GM21390 (cell line): ENCODE measurements around the gene GMFB.
"Not testable (repeated sequence)": the region's sequence is repeated elsewhere in the genome, so short reads cannot be mapped to it uniquely, and the experiment has no call there.

ENCODE experiments used
- ATAC-seq: cut with Tn5 transposase; IDR thresholded peaks from one replicate; pipeline ENCODE4 v1.9.1; 2021; ENCODE audit not compliant: unreplicated experiment

Gene GMFB

GRCh38 chr14:54462048-54462447 lies 26.7 kb downstream of the GMFB start:
- ATAC-seq, result no peak

DNA sequence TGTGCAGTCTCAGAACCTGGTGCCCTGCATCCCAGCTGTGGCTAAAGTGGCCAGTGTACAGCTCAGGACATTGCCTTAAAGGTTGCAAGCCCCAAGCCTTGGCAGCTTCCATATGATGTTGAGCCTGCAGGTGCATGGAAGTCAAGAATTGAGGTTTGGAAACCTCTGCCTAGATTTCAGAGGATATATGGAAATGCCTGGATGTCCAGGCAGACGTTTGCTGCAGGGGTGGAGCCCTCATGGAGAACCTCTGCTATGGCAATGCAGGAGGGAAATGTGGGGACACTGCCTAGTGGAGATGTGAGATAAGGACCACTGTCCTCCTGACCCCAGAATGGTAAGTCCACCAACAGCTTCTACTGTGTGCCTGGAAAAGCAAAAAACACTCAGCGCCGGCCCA lies 29.7 kb downstream of the GMFB start:
- ATAC-seq, result no peak

DNA sequence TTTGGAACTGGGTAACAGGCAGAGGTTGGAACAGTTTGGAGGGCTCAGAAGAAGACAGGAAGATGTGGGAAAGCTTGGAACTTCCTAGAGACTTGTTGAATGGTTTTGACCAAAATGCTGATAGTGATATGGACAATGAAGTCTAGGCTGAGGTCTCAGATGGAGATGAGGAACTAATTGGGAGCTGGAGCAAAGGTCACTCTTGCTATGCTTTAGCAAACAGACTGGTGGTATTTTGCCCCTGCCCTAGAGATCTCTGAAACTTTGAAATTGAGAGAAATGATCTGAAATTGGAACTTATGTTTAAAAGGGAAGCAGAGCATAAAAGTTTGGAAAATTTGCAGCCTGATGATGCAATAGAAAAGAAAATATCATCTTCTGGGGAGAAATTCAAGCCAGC lies 30.2 kb downstream of the GMFB start:
- ATAC-seq, result not testable (repeated sequence)

GRCh38 chr14:54457609-54457996 lies 31.2 kb downstream of the GMFB start:
- ATAC-seq, result no peak

- ATAC-seq, result not testable (repeated sequence)
Measured at GRCh38 chr14:54456820-54457608, 31.8 kb downstream of the GMFB start.

DNA sequence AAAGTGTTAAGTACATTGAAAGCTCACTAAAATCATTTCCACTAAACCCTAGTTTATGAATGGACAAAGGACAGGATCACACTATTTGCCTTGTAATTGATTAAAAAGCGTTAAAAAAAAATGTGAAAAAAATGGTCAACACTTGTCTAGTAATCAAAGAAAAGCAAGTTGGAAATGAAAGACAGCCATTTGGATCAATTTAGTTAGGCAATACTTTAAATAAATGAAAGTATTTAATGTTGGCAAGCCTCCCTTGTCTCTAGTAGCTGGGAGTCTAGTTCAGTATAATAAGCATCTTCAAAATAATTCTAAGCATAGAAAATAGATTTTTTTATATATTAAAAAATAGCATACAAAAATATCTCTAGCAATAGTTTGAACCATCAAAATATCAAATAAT lies 33.4 kb downstream of the GMFB start:
- ATAC-seq, result no peak

DNA sequence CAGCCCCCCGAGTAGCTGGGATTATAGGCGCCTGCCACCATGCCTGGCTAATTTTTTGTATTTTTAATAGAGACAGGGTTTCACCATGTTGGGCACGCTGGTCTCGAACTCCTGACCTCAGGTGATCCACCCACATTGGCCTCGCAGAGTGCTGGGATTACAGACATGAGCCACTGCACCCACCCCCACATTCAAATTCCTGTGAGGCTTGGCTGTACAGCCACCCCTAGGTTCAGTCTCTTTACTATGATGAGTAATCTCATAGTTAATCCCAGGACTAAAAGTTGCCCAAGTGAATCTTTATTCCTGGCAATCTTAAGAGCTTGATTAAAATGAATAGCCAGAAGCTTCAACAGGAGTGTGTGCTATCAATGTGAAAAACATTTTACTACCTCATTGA lies 34.8 kb downstream of the GMFB start:
- not testable (repeated sequence) for ATAC-seq

- no peak for ATAC-seq
Measured at GRCh38 chr14:54453252-54453651, 35.5 kb downstream of the GMFB start.

- ATAC-seq, result no peak
Measured at GRCh38 chr14:54451961-54452360, 36.8 kb downstream of the GMFB start.

GRCh38 chr14:54451121-54451601 lies 37.6 kb downstream of the GMFB start:
- no peak for ATAC-seq

GRCh38 chr14:54450535-54450934 lies 38.2 kb downstream of the GMFB start:
- peak; percentile 75 for ATAC-seq

DNA sequence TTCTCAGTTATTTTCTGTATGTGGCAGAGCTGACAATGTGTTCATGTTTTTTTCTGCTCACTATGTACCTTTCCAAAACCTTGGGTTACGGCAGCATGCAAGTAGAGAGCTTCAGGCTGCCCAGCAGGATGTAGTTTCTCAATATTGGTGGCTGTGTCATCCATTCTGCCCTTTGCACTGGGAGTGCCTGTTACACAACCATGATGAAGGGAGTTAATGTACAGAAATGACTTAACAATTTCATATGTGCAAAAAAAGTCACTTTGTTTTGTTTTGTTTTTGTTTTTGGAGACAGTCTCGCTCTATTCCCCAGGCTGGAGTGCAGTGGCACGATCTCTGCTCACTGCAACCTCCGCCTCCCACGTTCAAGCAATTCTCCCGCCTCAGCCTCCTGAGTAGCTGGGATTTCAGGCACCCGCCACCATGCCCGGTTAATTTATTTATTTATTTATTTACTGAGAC lies 41.5 kb downstream of the GMFB start:
- ATAC-seq, result no peak

GRCh38 chr14:54446161-54446693 lies 42.6 kb downstream of the GMFB start:
- no peak for ATAC-seq

DNA sequence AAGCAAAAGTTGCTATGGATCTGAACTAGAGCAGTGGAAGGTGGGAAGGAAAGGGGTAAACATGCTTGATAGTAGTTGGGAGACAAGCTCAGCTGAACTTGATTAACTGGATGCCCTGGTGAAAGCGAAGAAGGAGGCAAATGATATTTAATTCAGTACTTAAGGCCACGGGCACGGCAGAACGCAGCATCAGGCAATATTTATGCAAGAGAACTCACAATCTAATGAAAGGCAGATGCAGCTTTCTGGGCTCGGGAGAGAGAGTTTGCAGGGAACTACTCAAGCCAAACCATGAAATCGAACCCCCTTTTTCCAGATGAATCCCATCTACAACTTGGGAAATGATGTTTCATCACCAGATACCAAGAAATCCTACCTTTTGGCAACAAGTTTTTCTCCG lies 44.1 kb downstream of the GMFB start:
- ATAC-seq, result no peak

GRCh38 chr14:54443981-54444380 lies 44.8 kb downstream of the GMFB start:
- ATAC-seq, result no peak

DNA sequence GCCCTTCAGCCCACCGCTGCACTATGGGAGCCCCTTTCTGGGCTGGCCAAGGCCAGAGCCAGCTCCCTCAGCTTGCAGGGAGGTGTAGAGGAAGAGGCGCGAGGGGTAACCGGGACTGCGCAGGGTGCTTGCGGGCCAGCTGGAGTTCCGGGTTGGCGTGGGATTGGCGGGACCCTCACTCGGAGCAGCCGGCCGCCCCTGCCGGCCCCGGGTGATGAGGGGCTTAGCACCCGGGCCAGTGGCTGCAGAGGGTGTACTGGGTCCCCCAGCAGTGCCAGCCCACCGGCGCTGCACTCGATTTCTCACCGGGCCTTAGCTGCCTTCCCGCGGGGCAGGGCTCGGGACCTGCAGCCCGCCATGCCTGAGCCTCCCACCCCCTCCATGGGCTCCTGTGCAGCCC lies 45.8 kb downstream of the GMFB start:
- not testable (repeated sequence) for ATAC-seq

DNA sequence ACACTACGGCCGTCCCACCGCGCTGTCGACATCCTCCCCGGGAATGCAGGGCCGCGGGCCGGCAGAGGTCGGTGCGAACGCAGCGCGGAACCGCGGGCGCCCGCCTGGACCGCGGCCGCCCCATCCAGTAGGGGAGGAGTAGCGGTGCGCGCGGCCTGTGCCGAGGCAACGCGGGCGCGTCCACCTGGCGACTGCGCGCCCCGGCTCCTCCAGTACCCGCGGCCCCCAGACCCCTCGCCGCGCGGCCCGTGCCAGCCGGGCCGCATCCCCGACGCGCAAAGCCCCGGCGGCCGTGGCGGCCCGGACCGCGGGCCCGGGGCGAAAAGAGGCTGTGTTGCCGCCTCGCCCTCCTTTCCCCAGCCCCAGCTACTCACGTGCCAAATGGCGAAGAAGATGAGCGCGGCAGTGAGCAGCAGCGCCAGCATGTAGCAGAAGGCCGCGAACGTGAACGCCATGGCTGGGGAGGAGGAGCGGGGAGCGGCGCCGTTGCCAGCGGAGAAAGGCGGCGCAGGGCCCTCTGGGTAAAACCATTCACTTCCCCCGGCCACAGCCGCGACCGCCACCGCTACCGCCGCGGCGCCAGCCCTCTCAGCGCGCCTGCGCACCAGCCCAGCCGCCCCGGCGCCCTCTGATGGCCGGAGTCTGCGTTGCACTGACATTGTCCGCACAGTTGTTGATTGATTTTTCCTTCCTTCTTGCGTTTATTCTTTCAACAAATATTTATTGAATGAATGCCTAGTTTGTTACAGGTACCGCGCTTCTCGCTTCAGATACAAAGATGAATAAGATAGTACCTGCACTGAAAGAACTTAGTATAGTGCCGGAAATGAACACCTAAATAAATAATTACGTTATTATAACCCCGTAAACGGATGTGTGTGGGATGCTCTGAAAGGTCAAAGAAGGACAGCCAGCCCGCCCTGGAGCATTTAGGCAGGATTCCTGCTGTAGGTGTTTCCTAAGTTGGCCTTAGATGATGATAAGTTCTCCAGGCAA lies 47.6 kb downstream of the GMFB start, which contains the start of gene CNIH1:
CNIH1 (minus strand) TSS at position 502 of the 996 bp plus-strand sequence; CDS start at position 455, 47 bp downstream.
- peak; percentile 93 for ATAC-seq

DNA sequence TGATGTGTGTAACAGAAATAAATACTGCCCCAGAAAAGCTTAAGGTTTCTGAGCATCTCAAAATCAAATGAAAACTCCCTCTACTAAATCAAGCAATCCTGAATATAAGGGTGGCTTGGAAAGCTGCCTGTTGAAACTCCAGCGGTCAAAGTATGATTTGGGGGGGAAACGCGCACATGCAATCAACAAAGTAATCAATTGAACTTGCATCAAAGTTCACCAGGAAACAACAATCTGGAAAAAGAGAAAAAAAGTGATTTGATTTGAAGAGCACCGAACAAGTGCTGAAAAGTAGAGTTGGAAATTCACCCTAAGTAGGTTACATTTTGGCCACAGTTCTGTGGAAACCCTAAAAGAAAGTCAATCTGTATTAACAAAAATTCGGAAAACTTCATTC lies 48.3 kb downstream of the GMFB start:
- no peak for ATAC-seq

DNA sequence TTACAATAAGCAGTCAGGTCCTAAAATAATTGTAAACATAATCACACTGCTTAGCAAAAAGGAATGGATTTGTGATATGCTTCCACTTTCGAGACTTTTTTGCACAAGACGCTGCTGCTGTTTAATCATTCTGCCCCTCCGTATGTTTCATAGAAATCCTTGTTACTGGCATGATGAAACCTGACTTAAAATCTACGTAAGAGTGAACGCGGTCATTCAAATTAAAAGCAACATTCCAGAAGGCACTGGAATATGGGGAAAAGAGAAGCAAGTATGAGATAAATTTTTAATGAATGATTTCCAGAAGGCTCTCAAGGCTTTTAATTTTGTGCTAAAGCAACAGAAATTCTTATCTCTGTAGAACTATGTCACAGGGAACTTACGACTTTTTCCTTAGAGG lies 48.7 kb downstream of the GMFB start:
- ATAC-seq, result no peak

GRCh38 chr14:54438703-54439102 lies 50.1 kb downstream of the GMFB start:
- no peak for ATAC-seq

DNA sequence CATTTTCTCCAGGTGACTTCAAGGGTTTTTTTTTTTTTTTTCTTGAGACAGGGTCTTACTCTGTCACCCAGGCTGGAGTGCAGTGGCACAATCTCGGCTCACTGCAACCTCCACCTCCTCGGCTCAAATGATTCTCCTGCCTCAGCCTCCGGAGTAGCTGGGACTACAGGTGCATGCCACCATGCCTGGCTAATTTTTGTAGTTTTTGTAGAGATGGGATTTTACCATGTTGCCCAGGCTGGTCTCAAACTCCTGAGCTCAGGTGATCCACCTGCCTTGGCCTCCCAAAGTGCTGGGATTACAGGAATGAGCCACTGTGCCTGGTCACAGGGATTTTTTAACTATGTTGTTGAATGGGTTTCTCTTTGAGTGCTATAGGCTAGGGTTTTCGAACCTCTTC lies 50.8 kb downstream of the GMFB start:
- not testable (repeated sequence) for ATAC-seq
